HG03558 (cell line): ENCODE measurements around the gene HSPA9.

Source experiments
- ATAC-seq: cut with Tn5 transposase; IDR thresholded peaks from one replicate; pipeline ENCODE4 v1.9.1; 2021; ENCODE audit warnings: moderate number of reproducible peaks; ENCODE audit not compliant: unreplicated experiment; ENCODE audit errors: extremely low read depth

Gene HSPA9

DNA sequence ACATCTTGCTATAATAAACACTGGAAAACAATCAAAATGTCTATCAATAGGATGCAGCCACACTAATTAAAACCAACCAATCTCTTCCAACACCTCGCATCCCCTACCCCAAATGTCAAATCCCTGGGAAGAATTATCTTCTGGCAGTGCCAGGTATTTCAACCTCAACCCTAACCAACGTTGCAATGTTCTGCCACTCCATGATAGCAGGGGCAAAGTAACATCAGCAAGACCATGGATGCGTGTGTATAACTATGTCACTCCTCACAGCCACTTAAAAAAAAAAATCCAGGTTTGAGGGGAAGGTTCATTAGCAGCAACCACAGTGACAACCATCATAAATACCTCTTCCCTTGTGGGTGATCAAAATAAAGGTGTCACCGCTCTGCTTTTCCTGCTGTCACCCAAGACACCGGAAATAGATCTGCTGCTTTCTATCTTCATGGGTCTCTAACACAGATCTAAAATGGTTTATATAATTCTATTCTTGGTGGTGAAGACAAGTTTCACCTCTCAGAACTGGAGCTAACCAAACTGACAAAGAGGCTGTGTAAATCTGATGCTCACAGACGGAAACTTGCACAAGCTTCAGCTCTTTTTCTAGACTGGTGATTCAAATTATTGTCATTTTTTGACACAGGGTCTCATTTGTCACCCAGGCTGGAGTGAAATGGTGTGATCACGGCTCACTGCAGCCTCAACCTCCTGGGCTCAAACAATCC is 9.9 kb downstream of the HSPA9 start:
- no peak for ATAC-seq

DNA sequence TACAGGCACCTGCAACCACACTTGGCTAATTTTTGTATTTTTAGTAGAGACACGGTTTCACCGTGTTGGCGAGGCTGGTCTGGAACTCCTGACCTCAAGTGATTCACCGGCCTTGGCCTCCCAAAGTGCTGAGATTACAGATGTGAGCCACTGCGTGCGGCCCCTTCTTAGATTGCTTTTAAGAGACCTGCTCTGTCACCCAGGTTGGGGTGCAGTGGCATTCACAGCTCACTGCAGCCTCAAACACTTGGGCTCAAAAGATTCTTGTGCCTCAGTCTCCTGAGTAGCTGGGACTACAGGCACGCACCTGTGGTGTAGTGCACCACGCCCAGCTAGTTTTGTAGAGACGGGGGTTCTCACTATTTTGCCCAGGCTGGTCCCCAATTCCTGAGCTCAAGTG is 11.0 kb downstream of the HSPA9 start:
- ATAC-seq: no peak

DNA sequence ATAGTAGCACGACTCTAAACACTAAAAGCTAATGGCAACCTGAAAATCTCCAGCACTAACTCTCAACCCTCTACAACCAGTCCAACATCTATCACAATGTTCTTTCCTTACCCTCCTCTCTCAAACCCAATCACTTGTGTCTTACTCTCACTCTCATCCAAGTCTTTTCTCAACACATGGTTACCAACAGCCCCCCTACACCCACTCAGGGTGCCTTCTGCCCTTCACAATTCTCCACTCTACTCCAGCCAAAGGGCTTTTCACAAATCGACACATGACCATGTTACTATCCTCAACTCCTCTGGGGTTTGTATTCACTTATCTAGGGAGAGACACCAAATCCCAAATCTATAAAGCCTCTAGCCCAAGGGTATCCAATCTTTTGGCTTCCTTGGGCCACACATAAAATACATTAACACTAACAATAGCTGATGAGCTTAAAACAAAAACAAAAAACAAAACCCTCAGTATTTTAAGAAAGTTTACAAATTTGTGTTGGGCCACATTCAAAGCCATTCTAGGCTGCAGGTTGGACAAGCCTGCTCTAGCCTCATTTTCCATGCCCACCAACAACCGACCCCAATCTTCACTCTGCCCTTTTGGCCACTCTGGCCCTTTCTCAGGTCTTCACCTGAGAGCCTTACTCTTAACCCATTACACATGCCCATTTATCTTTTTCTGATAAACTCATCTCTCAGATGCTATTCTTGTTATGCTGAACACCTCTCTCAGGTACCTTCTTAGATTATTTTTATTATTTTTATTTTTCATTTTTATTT is 11.7 kb downstream of the HSPA9 start:
- ATAC-seq: no peak

DNA sequence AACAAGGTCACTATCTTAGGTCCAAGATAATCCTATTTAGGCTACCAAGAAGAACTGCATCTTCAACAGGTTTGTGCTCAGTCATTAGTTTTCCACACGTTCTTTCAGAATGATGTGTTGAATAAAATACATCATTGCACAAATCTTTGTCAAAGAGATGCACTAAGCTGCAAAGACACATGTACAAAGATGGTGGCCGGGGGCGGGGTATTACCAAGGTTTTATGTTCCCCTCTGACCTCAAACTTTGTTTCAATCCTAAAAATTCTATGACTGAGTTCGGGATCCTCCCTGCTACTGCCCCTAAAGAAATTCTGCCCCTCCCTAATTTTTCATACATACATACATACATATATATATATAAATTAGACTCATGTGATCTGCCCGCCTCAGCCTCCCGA is 14.2 kb downstream of the HSPA9 start:
- ATAC-seq: no peak

DNA sequence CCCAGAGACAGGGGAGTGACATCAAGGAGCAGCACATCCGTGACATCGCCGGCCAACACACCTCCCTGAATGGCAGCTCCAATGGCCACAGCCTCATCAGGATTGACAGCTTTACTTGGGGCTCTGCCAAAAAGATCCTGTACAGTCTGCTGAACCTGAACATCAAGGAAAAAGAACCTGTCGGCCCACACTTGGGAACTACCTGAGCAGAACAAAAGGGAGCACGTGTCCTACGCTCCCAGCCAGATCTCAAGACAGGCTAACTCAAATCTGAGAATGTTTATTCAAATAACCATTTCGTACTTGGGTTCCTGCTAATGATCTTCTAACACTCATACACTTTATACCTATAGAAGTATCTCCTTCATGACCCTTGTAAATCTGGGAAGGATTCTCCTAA is 15.3 kb downstream of the HSPA9 start:
- no peak for ATAC-seq

DNA sequence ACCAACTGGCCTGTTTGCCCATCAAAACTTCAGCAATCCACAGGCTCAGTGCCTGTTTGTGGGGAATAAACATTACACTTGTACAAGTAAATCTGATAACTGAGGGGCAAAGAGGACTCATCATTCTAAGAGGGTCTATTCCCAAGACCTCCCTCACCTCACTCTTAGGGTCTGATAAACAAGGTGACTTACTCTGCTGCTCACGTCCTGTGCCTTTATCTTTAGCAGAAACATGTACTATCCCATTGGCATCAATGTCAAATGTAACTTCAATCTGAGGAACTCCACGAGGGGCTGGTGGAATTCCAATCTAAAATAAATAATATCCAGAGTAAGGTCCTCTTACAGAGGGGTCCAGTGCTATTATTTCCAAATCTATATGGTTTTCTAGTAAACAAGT is 17.5 kb downstream of the HSPA9 start:
- no peak for ATAC-seq

DNA sequence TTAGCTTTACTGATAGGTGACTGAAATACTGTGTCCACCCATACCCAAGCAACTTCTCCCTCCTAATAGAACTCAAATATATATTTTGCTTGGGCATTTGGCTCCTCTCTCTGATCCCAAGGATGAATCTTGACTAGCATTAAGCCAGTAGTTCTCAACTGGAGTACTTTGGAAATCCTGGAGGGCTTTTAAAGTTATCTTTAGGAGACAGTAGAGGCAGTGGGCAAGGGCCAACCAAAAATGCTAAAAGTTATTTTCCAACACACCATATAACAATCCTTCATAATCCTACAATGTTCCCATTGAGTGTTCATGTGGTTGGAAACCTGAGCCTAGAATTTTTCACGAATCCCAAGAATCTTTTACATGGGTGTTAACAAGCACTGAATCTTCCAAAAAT is 21.1 kb downstream of the HSPA9 start:
- ATAC-seq: no peak

DNA sequence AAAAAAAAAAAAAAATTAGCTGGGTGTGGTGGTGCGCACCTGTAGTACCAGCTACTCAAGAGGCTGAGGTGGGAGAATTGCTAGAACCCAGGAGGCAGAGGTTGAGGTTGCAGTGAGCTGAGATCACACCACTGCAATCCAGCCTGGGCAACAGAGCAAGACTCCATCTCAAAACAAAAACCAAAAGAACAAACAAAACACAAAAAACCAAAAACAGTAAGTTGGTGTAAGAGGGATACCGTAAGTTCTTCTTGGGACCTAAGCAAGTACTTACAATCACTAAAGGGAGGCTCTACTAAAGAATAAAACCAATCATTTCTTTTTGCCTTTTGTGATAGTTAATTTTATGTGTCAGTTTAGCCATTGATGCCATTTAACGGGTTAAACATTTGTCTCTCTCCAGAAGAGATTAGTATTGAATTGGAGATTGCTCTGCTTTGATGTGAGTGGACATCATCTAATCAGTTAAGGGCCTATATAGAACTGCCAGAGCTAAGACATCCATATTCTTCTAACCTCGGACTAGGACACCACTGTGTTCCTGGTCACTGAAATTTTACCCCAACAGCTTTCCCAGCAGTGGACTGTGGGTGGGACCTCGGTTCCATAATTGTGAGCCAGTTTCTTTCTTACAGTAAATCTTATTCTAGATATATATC is 21.6 kb downstream of the HSPA9 start:
- no peak for ATAC-seq

DNA sequence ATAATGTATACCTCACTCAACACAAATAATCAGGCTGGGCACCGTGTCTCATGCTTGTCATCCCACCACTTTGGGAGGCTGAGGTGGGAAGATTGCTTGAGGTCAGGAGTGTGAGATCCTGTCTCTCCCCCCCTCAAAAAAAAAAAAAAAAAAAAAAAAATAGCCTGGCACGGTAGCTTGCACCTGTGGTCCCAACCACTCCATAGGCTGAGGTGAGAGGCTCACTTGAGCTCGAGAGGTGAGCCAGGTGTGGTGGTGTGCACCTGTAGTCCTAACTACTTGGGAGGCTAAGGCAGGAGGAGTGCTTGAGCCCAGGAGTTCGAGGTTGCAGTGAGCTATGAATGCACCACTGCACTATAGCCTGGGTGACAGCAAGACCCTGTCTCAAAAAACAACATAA is 22.5 kb downstream of the HSPA9 start:
- no peak for ATAC-seq

DNA sequence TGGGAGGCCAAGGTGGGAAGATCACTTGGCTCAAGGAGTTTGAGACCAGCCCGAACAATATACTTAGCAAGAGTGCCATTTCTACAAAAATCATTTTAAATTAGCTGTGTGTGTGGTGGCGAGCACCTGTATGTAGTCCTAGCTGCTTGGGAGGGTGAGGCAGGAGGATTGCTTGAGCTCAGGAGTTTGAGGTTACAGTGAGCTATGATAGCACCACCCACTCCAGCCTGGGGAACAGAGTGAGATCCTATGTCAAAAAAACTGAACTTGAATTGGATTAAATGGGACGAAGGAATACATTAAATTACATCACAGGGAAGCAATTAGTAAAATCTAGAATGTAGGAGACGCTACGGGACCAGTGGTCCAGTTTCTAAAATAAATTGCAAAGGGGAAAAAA is 25.8 kb downstream of the HSPA9 start:
- no peak for ATAC-seq

DNA sequence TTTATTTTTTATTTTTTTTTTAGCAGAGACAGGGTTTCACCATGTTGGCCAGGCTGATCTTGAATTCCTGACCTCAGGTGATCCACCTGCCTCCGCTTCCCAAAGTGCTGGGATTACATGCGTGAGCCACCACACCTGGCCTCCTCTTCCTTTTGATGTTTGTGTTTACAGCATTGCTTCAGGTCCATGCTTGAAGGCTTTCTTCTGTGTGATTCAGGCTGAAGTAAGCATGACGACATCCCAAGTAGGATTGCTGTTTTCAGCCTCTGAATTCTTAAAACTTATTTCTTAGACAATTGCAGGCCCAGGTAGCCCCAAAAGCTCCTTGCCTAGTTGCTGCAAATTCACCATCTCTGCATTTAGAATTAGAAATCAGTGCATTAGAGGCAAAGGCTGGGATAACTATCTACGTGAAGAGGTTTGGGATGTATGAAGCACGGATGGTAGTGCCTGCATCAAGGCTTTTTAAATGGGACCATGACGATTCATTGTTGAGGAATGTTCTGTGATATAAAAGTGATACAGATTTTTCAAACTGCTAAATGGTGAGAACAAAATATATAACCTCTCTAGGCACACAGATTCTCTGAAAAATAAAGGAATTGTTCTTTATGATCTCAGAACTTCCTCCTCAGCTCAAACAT is 29.2 kb downstream of the HSPA9 start:
- no peak for ATAC-seq

DNA sequence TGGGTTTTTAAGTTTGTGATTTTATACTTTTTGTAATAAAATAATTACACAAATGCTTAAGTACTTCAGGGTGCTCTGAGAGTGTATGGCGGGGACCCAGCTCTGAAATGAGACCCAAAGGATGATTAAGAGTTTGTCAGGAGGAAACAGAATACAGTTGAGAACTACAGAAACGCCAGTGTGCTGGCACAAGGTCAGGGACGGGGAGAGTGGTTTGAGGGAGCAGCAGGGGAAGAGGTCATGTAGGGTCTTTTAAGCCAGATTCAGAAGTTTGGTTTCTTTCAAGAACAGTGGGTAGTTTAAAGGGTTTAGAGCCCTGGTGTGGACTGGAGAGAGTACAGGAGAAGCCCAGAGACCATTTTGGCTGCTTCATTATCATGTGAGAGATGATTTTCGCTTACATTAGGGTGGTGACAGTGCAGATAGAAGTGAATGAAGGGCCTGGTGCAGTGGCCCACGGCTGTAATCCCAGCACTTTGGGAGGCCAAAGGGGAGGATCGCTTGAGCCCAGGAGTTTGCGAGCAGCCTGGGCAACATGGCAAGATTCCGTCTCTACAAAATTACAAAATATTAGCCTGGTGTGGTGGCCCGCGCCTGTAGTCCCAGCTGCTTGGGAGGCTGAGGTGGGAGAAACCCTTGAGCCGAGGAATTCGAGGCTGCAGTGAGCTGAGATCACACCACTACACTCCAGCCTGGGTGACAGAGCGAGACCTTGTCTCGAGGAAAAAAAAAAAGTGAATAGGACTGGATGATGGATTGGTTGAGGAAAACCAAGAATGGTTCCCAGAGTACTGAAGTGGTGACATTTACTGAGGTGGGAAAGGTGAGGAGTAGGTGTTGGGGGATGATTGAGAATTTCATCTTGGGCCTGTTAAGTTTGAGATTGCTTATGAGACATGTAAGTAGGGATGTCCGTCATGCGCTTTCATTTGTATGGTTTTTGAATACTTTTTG is 30.7 kb downstream of the HSPA9 start:
- no peak for ATAC-seq

DNA sequence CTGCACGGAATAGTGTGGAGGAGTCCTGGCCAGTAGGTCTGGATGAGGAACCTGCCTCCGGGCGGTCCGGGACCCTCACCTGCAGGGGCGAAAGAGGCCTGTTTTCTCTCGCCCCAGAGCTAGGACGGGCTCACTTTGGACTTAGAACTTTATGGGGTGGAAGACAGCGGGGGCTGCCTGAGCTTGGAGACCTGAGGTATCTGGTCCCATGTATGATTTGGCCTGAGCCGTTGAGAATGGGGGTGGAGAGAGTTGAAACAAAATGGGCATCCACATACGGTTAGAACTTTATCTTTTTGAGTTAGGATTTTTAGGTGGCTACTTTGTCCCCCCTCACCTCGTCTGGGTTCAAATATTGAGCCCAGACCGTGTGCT is 31.5 kb downstream of the HSPA9 start:
- ATAC-seq: no peak

DNA sequence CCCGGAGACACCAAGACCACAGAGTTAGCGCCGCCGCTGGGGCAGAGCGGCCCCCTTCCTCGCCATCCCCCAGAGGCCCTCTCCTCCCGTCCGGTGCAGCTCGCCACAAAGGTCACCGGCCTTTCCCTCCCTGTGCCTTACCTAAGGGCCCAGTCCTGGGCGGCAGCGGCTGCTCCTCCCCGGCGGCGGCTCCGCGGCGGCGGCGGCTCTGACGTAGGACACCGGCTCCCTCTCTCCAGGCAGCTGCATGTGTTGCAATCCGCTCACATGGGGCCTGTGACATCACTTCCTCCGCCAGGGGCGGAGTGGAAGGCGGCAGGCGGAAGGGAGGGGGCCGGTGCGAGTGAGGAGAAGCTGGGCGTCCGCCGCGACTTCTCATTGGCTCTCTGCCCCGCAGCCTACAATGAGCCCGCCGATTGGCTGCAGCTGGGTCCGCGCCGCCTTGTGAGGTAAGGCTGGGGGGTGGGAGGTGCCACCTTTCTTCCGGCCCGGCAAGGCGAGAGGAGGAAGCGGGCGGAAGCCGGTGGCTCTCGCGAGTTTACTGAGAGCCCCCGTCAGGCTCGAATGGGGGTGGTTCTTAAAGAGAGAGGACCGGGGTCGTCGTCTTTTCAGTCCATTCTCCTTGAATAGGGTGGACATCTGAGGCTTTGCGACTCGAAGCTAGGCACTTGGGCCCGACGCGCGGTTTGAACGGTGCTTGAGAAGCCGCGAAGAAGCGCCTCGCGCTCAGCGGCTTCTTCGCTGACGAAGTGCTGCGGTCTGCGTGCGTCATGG is 32.1 kb downstream of the HSPA9 start, which contains the start of gene ETF1:
TSS of gene ETF1 (minus strand) at position 281 of the 774 bp plus-strand sequence. CDS start 318 bp downstream, outside the sequence.
- peak; percentile 85 for ATAC-seq

DNA sequence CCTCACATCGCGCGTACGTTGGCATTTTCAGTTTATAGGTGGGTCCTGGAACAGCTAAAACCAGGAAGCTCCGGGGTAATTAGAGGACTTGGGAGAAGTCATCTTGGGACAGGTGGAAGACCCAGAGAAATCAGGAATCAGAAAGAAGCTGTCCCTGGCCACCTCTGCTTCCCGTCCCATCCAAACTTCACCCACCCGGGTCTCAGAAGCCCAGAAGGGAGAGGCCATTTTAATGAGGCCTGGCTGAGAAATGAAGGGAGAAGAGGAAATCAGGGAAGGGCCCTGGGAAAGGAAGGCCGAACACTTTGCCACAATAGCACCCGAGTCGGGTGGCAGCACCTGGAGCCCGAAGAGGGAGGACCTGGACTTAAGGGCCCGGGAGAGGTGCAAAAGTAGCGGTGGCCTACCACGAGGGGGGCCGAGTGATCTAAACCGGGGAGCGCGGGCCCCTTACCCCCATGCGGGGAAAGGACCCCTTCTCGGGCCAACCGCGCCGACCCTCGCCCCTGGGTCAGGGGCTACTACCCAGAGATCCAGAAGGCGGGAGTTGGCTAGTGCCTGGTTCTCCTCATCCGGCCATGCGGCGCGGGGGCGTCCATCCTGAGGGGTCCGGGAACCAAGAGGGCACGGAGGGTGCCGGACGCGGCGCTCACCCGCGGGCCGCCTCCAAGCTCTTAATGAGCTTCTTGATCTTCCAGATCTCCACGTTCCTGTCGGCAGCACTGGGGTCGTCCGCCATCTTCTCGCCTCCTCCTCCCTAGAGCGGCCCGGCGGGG is 32.8 kb downstream of the HSPA9 start:
- no peak for ATAC-seq

DNA sequence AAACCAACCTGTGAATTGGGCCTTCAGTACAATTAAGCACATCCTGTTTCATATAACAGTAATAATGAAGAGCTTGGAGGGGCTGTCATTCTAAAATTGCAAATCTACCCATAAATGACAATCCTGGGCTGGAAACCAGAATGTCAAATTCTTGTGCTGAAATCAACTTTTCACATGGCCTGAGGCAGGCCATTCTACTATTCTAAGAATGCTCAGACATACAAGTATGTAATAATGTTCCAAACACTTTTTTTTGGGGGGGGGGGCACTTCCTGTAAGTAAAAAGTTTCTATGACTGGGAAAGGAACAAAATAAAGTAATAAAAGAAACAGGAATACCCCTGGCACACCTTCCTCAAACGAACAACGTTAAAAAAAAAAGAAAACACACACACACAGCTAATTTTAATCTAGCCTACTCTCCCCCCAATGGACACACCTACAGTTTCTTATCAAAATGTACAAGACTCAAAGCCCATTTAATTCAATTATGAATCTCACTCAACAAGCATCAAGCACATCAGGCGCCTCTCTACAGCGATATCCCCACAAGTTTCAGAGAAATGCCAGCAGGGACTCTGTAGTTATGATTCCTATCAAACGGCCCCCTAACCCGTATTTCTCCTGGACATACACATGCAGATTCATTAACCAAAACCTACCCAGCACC is 33.6 kb downstream of the HSPA9 start:
- no peak for ATAC-seq

DNA sequence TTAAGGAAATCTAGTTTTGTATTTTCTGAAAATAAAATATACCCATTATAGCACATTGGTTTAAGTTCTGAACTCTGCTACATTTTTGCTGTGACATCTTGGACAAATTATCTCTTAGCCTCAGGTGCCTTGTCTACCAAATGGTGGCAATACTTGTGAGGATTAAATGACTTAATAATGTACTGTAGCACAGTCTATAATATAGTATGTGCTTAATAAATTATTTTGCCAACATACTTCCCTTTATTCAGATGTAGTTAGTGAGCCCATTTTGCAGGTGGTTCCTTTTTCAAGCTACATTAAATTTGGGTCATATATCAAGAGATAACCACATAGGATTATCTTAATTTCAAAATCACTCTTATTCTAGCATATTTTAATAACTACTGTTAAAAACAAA is 35.4 kb downstream of the HSPA9 start:
- no peak for ATAC-seq
